Hepatocyte (in vitro differentiated cells): ENCODE data around the gene HOXD11.

Source experiments
- EZH2 ChIP-seq: fragments of 200-600 bp; sonication (generic); IDR thresholded peaks from 2 replicates; pipeline ENCODE4 v1.6.1; 2016; ENCODE audit warnings: antibody characterized with exemption, mild to moderate bottlenecking, borderline replicate concordance
- EZH2phosphoT487 ChIP-seq: fragments of 200-600 bp; sonication (generic); IDR thresholded peaks from one replicate; pipeline ENCODE4 v1.6.1; 2018; ENCODE audit warnings: antibody characterized with exemption, mild to moderate bottlenecking, low read depth, moderate library complexity; ENCODE audit not compliant: unreplicated experiment, severe bottlenecking
- TF ChIP-seq, protein P1 (sequence below): fragments of 200-600 bp; sonication (generic); IDR thresholded peaks from 2 replicates; pipeline ENCODE4 v1.5.1; 2016; ENCODE audit warnings: antibody characterized with exemption, mild to moderate bottlenecking; ENCODE audit not compliant: poor library complexity

DNA sequence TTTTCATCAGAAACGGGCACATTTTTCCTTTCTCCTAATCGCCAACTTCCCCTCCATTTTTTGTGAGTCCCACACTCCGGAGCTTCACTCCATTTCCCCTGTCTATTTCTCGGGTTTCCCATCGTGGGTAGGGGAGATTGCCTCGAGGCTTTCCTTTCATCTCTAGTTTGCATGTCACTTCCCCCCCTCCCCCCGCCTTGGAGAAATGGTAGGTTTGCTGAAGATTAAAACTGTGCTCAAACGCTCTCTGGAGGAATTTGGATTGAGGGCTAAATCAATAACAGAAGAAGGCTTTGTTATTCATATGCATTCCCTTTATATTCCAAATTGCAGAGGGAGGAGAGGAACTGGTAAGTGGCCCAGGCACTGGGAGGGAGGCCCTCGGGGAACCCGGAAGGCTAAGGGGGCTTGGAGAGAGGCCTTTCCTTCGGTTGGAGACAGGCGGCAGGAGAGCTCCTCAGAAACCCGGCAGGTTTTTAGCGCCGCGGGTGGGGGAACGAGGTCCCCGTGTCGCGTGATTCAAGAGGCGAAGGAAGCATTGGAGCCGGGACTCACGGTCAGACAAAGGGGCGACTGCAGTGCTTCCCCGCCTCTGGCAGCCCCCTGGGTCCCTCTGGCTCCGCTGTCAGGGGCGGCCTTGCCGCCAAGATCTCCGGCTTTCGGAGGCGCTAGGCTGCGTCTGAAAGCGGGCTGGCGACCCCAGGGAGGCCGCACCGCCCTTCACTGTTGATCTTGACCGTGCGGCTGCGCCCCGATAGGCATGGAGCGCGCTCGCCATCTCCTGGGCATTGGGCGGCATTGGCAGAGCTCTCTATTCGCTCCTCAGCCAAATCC, 9.9 kb upstream of the HOXD11 start:
- TF ChIP-seq, protein P1, sequence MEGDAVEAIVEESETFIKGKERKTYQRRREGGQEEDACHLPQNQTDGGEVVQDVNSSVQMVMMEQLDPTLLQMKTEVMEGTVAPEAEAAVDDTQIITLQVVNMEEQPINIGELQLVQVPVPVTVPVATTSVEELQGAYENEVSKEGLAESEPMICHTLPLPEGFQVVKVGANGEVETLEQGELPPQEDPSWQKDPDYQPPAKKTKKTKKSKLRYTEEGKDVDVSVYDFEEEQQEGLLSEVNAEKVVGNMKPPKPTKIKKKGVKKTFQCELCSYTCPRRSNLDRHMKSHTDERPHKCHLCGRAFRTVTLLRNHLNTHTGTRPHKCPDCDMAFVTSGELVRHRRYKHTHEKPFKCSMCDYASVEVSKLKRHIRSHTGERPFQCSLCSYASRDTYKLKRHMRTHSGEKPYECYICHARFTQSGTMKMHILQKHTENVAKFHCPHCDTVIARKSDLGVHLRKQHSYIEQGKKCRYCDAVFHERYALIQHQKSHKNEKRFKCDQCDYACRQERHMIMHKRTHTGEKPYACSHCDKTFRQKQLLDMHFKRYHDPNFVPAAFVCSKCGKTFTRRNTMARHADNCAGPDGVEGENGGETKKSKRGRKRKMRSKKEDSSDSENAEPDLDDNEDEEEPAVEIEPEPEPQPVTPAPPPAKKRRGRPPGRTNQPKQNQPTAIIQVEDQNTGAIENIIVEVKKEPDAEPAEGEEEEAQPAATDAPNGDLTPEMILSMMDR: peak; percentile 73
- TF ChIP-seq EZH2phosphoT487 (no peak), EZH2 (peak; percentile 18)
